ENCODE results near the gene ZBP1.

The ZBP1 gene

DNA sequence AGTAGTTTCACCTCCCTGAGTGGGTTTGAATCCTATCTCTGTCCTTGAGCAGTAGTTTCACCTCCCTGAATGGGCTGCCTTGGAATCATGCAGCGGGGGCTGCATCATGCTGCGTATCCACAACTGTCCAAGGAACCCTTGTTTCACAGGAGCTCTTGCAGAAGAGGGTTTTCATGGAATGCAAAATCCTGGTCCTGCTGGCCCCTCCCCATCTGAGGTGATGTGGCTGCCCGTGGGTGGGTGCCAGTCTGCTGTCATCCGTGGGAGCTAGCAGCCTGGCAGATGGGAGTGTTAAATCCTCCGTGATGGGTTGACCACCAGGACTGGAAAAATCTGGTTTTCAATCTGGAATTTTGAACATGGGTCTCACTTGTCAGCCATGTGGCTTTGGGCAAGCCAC, 21.7 kb downstream of the ZBP1 start:
- no peak for DNase-seq (ENCODE audit: low read depth)

DNA sequence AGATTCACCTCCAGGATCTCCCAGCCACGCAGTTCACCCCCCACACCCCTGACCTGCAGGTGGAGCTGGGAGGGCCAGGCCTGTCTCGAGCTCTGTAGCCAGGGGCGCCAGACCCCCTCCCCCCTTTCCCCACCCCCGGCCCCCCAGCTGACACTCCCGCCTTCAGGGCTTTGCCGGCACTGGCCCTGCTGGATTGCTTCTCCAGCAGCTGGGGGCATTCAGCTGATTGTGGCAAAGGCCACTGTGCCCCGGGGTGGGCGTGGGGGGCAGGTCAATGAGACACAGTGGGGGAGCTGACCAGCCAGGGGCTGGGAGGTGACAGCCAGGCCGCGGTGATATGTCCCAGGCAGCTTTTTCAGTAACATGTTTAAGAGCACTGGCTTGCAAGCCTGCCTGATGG, 22.2 kb downstream of the ZBP1 start:
- DNase-seq (ENCODE audit: low read depth): no peak

- peak; percentile 66 for DNase-seq (ENCODE audit: low read depth)
These were observed 23.0 kb downstream of the ZBP1 start for GRCh38 chr20:57596998-57597939.

DNA sequence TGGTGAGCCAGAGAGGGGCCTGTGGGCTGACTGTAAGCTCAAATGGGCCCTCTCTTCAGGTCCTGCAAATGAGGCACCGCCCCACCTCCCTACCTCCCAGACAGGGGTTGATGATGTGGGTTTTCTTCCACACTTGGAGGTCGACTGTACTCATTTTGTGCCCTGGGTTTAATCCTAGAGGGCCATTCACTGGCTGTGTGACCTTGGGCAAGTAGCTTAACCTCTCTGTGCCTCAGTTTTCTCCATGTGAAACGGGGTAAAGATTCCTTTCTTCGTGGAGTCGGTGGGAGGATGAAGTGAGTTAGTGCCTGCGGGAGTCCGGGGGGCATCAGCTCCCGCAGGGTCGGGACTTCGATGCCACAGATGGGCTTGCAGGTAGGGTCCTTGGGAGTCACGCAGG, 23.9 kb downstream of the ZBP1 start:
- no peak for DNase-seq (ENCODE audit: low read depth)

GRCh38 chr20:57595041-57596030, 24.9 kb downstream of the ZBP1 start:
- DNase-seq (ENCODE audit: low read depth): no peak

GRCh38 chr20:57594092-57594951, 25.9 kb downstream of the ZBP1 start:
- peak; percentile 38 for DNase-seq (ENCODE audit: low read depth)

- no peak for DNase-seq (ENCODE audit: low read depth)
These were observed 26.9 kb downstream of the ZBP1 start for GRCh38 chr20:57593134-57593886.

- no peak for DNase-seq (ENCODE audit: low read depth)
These were observed 27.7 kb downstream of the ZBP1 start for GRCh38 chr20:57592263-57593092.

DNA sequence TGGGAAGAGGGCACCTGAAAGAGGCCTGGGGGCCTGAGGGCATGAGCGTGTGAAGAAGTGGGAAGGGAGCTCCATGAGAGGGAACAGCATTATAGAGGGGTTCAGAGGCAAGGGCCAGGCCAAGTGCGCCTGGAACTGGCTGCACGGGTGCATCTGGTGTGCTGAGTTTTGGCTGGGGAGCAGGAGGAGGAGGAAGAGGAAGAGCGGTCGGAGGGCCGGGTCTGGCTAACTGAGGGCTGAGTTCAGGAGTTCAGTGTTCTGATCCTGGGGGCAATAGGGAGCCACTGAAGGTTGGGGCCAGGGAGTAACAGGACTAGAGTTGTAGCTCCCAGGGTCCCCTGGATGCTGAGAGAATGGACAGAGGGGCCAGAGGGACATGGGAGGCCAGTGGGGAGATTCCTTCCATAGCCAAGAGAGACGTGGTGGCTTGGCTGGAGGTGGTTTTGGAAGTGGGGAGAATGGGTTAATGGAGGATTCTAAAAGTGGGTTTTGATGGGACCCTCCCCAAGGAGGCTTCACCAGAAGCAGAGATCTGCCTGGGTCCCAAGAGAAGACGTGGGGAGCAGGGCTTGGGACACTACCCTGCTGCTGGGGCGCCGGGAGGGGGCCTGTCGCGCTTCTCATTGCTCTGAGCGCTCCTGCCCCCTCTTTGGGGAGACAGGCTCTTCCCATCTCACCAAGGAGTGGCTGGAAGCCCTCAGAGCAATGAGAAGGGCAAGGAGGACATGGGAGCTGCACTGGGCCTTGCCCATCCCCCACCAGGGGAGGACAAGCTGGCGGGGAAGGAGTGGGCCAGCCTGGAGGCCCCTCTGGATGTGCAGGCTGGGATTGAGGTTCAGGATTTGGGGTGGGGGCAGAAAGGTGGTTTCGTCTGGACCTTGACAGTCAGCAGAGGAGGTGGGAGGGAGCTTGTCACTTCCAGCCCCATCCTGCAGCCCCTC, 28.7 kb downstream of the ZBP1 start:
- DNase-seq (ENCODE audit: low read depth): no peak

DNA sequence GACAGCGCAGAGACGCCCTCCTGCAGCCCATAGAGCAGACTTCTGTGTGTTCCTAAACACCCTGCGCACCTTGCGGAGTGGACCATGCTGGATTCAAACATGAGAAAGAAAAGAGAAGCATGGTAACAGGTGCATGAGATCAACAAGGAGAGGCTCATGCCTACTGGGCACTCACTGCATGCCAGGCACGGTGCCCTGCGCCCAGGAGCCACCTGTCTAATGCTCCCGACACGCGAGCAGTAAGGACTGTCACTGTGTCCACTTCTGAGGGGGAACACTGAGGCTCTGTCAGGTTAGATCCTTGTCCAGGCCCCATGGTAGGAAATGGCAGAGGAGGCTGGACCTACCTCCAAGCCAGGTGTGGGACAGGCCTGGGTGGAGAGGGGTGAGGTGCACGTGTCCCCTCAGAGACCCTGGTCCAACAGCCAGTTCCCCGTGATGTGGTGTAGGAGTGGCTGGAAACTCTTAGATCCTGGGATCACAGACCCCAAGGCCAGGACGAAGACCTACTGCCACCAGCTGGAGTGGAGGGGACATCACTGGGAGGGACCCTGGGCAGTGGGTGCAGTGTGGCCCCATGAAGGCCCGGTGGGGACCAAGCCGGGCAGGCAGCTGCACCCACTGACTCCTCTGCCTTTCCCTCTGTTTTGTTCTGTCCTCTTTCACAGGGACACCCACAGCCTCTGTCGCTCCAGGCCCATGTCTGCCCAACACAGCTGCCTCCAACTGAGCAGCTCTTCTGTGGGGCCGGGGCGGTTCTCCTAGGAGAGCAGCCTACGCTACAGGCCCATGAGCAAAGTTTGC, 29.5 kb downstream of the ZBP1 start:
- no peak for DNase-seq (ENCODE audit: low read depth)

DNA sequence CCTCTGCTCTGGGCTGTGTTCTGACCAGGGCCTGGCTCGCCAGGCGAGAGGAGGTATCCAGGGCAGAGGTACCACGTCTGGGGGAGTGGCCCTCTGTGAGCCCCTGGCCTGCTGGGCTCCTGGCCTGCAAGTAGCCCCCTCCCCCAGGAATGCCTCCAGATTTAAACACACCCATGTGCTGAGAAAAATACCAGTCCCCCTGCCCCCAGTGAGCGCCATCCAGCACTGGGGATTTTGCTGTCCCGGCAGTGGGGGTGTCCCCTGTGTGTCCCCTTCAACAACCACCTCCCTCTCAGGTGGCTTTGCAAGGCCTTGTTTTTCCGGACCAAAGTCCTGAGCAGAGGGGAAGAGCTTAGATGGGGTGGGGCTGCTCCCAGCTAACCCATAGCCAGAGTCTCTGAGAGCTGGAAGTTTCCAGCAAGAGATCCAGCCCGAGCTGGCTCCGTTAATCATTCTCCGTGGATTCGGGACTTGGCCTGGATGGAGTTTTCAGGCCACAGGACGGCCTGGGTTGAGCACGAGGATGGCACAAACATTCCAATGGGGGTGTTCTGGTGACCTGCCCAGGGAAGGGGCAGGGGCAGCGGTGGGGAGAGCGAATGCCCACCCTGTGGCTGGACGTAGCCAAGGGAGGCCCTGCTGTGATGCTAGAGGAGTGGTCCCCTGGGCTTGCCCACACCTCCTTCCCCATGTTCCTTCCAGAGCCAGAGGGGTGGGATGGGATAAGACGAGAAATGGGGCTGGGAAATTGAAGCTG, 30.3 kb downstream of the ZBP1 start:
- DNase-seq (ENCODE audit: low read depth): no peak

- DNase-seq (ENCODE audit: low read depth): no peak
These were observed 31.0 kb downstream of the ZBP1 start for GRCh38 chr20:57589123-57589727.

- DNase-seq (ENCODE audit: low read depth): no peak
These were observed 31.6 kb downstream of the ZBP1 start for GRCh38 chr20:57588596-57588995.

- no peak for DNase-seq (ENCODE audit: low read depth)
These were observed 32.2 kb downstream of the ZBP1 start for GRCh38 chr20:57587989-57588377.

- DNase-seq (ENCODE audit: low read depth): no peak
These were observed 32.8 kb downstream of the ZBP1 start for GRCh38 chr20:57587278-57587988.

- no peak for DNase-seq (ENCODE audit: low read depth)
These were observed 33.3 kb downstream of the ZBP1 start for GRCh38 chr20:57586943-57587277.

Data from activated T-cell treated with anti-CD3 and anti-CD28 coated beads for 24 hours (primary cell).